ENCODE results near the gene IL31.

Gene IL31

DNA sequence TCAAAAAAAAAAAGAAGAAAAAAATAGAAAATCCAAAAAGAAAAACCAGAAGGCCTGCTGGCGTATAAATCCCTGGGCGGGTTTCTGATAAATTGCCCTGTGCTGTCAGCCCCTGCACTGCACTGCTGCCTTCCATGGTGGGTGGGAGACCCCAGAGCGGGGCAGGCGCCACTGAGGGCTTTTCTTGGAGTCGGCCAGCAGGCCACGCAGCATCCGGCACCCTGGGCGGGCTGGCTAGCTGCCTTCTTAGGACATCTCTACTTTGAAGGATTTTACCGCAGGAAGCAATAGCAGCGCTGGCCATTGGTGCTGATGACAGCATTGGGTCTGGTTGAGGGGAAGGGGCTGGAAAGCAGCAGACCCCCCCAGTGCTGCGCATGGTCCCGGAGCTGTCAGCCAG, 29.1 kb downstream of the IL31 start:
- TF ChIP-seq CTCF (IDR thresholded peaks at IDR 0.05; ENCODE audit: insufficient read depth, low read length, missing control alignments): no peak
- no peak for DNase-seq (ENCODE audit: low read depth, low spot score)
- H3K4me3 ChIP-seq (ENCODE audit: low read depth, low read length): no peak overlapping the region
- CTCF ChIA-PET: interaction anchor here (1.1 to 1.7 kb wide), 2 partner anchors 22 to 90 kb away, joined by 3 to 6 read pairs; no protein-coding TSS in a partner anchor
- POLR2A ChIA-PET: no interaction called here

- CTCF ChIA-PET: interaction anchor here (0.7 to 1.7 kb wide), 4 partner anchors 12 to 88 kb away, joined by 4 to 5 read pairs (median 4); no protein-coding TSS in a partner anchor
- DNase-seq (ENCODE audit: low read depth, low spot score): no peak
- POLR2A ChIA-PET: interaction anchor here (0.6 kb wide), 1 partner anchor 111 kb away, joined by 3 read pairs; no protein-coding TSS in a partner anchor
- H3K4me3 ChIP-seq (ENCODE audit: low read depth, low read length): no peak overlapping the region
- no peak for TF ChIP-seq CTCF (IDR thresholded peaks at IDR 0.05; ENCODE audit: insufficient read depth, low read length, missing control alignments)
These were observed 31.2 kb downstream of the IL31 start for GRCh38 chr12:122142857-122143256.

DNA sequence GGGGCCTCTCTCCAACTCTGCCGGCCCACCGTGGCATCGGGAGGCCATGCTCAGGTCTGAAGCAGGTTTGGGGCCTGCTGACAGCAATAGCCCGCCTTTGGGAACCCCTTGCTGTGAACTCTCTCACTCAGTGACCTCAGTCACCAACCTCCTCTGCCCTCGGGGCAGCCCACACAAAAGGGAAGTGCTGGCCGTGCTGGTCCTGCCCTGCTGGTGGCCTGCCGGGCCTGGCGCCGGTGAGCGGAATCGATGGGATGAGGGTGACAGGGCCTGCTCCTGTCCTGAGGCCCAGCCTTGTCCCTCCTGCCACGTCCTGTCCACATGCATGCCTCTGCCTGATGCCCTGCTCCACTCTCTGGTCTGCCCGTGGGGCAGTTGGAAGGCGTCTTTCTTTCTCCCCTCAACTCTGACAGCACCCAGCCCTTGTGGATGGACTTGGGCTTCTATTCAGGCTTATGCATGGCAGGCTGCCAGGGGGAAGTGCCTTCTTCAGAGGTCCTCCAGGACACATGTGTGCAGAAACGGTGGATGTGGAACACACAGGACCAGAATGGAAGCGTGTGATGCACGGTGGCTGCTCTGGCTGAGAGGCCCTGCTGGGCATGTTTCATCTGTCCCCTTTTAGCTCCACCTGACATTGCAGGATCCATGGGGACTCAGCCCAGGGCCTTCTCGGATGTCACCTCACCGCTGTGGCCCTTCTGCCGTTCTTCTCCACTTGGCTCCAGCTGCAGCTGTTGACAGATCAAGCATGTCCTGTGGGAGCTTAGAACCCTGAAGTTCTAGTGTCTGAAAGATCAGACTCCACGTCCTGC, 31.9 kb downstream of the IL31 start:
- TF ChIP-seq CTCF (IDR thresholded peaks at IDR 0.05; ENCODE audit: insufficient read depth, low read length, missing control alignments): no peak
- no peak overlapping the region for H3K4me3 ChIP-seq (ENCODE audit: low read depth, low read length)
- POLR2A ChIA-PET: interaction anchor here (0.6 kb wide), 1 partner anchor 110 kb away, joined by 3 read pairs; no protein-coding TSS in a partner anchor
- CTCF ChIA-PET: interaction anchor here (0.7 to 1.7 kb wide), 4 partner anchors 12 to 87 kb away, joined by 4 to 5 read pairs (median 4); no protein-coding TSS in a partner anchor
- no peak for DNase-seq (ENCODE audit: low read depth, low spot score)

DNA sequence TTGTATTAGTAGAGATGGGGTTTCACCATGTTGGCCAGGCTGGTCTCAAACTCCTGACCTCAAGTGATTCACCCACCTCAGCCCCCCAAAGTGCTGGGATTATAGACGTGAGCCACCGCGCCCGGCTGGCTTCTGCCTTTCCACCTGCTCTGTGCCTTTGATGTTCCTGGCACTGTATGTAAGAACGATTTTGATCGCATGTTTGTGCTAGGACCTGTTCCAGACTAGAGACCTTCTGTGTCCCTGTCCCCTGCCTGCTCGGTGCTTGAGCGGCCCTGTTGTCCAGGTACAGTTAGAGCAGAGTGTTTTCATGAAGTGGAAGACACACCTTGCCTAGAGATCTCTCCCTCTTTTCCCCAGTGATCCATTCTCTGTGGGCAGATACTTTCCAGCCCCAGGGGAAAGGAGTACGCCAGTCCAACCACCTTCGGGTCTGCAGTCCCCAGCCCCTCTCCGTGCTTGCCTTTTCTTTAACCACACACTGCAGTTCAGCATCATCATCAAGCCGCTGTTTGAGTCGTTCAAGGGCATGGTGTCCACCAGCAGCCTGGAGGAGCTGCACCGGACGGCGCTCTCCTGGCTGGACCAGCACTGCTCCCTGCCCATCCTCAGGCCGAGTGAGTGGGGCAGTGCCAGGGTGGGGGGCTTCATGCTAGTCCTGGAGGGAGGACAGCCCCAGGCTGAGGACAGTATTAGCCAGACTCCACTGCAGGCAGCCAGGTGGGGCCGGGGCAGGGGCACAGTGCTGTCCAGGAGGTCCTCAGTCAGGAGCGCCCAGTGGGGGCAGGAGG, 33.4 kb downstream of the IL31 start:
- CTCF ChIA-PET: interaction anchor here (0.9 to 1.6 kb wide), 4 partner anchors 15 to 86 kb away, joined by 3 to 5 read pairs (median 4); no protein-coding TSS in a partner anchor

DNA sequence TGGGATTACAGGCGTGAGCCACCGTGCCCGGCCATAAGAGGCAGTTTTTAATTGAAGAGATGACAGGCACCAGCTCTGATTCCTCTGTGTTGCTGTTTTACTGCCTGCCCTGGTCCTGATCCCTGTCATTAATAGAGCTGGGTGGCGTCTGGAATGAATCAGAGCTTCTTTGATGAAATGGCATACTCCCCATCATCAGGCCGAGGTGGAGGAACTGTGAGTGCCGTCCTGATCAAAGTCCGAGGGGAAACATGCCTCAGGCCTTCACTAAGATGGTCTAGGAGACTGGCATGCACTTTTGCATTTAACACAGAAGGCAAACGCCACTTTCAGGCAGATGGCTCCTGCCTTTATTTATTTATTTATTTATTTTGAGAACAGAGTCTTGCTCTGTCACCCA, 34.1 kb downstream of the IL31 start:
- POLR2A ChIA-PET: interaction anchor here (0.6 kb wide), 1 partner anchor 70 kb away, joined by 5 read pairs; no protein-coding TSS in a partner anchor
- CTCF ChIA-PET: interaction anchor here (0.8 to 1.6 kb wide), 5 partner anchors 14 to 85 kb away, joined by 3 to 5 read pairs (median 3); no protein-coding TSS in a partner anchor
- DNase-seq (ENCODE audit: low read depth, low spot score): no peak
- no peak for TF ChIP-seq CTCF (IDR thresholded peaks at IDR 0.05; ENCODE audit: insufficient read depth, low read length, missing control alignments)
- no peak overlapping the region for H3K4me3 ChIP-seq (ENCODE audit: low read depth, low read length)

More for the DNA sequence above, 33.4 kb downstream of the IL31 start:
- POLR2A ChIA-PET: interaction anchor here (0.6 kb wide), 1 partner anchor 69 kb away, joined by 5 read pairs; no protein-coding TSS in a partner anchor
- no peak overlapping the region for H3K4me3 ChIP-seq (ENCODE audit: low read depth, low read length)
- TF ChIP-seq CTCF (IDR thresholded peaks at IDR 0.05; ENCODE audit: insufficient read depth, low read length, missing control alignments): no peak
- DNase-seq (ENCODE audit: low read depth, low spot score): no peak
